Activated CD4-positive, CD25-positive, alpha-beta regulatory T cell treated with anti-CD3 and anti-CD28 coated beads, Interleukin-2, amount 50 U/mL, for 72 hours (primary cell): ENCODE measurements around the gene BPIFA2.
A peak's percentile ranks its signal among the peaks of the same experiment; 100 is the strongest.

Experiments used
- DNase-seq: peaks from one replicate; pipeline ENCODE4 v3.0.0; 2021

The BPIFA2 gene

GRCh38 chr20:33203444-33203843, 35.5 kb downstream of the BPIFA2 start:
- DNase-seq, result no peak

DNA sequence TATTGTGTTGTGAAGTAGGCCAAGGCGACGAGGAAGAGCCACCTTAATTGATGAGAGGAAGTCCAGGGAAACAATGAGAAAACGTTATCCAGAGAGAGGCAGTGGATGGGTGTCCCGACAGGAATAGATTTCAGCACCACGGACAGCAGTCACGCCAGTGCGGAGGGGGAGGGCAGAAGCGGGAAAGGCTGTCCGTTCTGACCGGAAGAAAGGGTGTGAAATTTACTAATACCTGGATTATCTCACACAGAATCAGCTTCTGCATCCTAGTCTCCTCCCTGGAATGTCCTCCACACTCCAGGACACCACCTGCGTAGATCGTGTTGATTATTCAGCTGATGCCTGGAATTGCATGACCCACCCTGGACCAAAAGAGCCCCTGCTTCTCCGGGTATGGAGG, 41.8 kb downstream of the BPIFA2 start:
- DNase-seq, result peak; percentile 44

- no peak for DNase-seq
Observed at GRCh38 chr20:33210371-33210770, 42.4 kb downstream of the BPIFA2 start.

- no peak for DNase-seq
Observed at GRCh38 chr20:33211817-33212424, 44.0 kb downstream of the BPIFA2 start.

DNA sequence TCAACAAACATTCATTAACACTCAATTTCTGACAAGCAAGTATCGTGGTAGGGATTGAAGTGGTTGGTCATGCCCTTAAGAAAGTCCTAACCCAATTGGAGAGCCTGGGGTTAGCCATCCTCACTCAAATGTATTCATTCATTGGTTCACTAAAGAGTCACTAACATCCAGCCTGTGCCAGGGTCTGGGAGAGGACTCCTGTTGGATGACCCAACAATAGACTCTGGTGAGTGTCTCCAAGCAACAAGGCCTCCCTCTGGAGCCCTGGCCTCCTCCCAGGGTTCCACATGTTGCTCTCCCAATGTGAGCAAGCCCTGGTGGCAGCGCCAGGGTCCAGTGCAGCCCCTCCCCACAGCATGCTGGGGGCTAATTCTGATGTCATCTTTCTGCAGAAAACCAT, 49.1 kb downstream of the BPIFA2 start, which contains the start of gene BPIFA3:
Gene BPIFA3, plus strand, starts transcription at position 301 of the 400 bp plus-strand sequence. CDS start 185 bp downstream, outside the sequence.
- DNase-seq, result no peak

- DNase-seq, result no peak
Observed at GRCh38 chr20:33224399-33224798, 56.4 kb downstream of the BPIFA2 start.

DNA sequence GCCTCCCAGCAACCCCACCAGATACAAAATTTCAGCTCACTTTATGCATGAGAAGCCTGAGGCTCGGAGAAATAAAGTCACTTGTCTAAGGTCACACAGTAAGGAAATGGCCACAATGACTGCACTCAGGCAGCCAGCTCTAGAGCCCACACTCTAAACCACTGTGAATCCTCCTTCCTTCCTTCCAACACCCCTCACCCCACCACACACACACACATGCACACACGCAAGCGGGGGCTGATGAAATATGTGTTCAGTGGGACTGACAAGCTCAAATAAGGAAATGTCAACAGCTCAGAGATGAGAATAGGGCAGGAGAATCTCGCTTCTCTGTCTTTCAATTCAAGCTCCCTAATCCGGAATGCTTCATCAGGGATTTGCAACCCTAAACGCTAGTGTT, 61.9 kb downstream of the BPIFA2 start:
- no peak for DNase-seq
